Natural killer cell (primary cell): Measurements from ENCODE around the gene IGF1R. TPM values are rescaled to one million over a fixed set of nuclear protein-coding genes. Genes with fewer than 3 reads are reported as not detected.

ENCODE experiments used
- ATAC-seq, 3 donors: fragments of 150-1000 bp in 2 of 3; fragments of 200-7000 bp in 1 of 3; cut with Tn5 transposase; 1 replicate in 1 of 3; 2 replicates in 2 of 3; pipeline ENCODE4 v1.10.0; 2021; ENCODE audit warnings: mild to moderate bottlenecking in 2 of 3, moderate library complexity in 2 of 3
- DNase-seq, 2 donors: peaks; one replicate each; pipeline versions ENCODE4 v3.0.0 to v3.0.0-alpha.2; 2013 to 2021; ENCODE audit warnings: mixed read lengths in 1 of 2
- H3K27ac ChIP-seq: one replicate; pipeline ENCODE4 v1.5.1; 2013; ENCODE audit warnings: mild to moderate bottlenecking, low read length
- H3K27me3 ChIP-seq: one replicate; pipeline ENCODE4 v1.6.1; 2013; ENCODE audit warnings: low read length; ENCODE audit not compliant: control insufficient read depth, insufficient read depth
- H3K36me3 ChIP-seq: one replicate; pipeline ENCODE4 v1.6.1; 2013; ENCODE audit warnings: low read length; ENCODE audit not compliant: control insufficient read depth, insufficient read depth
- H3K4me1 ChIP-seq: one replicate; pipeline ENCODE4 v1.6.1; 2013; ENCODE audit warnings: low read length; ENCODE audit not compliant: control insufficient read depth, insufficient read depth
- H3K4me3 ChIP-seq: one replicate; pipeline ENCODE4 v1.5.1; 2013; ENCODE audit warnings: low read length
- H3K9me3 ChIP-seq: one replicate; pipeline ENCODE4 v1.6.1; 2013; ENCODE audit warnings: low read length; ENCODE audit not compliant: control insufficient read depth, insufficient read depth
- H3K27ac Mint-ChIP-seq, 2 donors: one replicate each; pipeline ENCODE4 v1.8.0; 2022; ENCODE audit warnings: mild to moderate bottlenecking in 2 of 2, mixed read lengths in 2 of 2, moderate library complexity in 1 of 2
- H3K27me3 Mint-ChIP-seq, 2 donors: one replicate each; pipeline ENCODE4 v1.8.0; 2022; ENCODE audit warnings: low read depth in 2 of 2, mixed read lengths in 2 of 2
- H3K36me3 Mint-ChIP-seq: one replicate; pipeline ENCODE4 v1.8.0; 2022; ENCODE audit warnings: mixed read lengths
- H3K4me1 Mint-ChIP-seq, 2 donors: one replicate each; pipeline ENCODE4 v1.8.0; 2022; ENCODE audit warnings: mixed read lengths in 2 of 2
- H3K4me3 Mint-ChIP-seq: one replicate; pipeline ENCODE4 v1.8.0; 2022; ENCODE audit warnings: mild to moderate bottlenecking, moderate library complexity, mixed read lengths
- H3K9me3 Mint-ChIP-seq, 2 donors: one replicate each; pipeline ENCODE4 v1.8.0; 2022; ENCODE audit warnings: mixed read lengths in 2 of 2
- CTCF ChIP-seq: fragments of 200-600 bp; IDR thresholded peaks from one replicate; pipeline ENCODE4 v1.8.0; 2022; ENCODE audit warnings: antibody characterized with exemption
- WGBS: methylation state at CpG from one replicate; pipeline ENCODE4 v1.1.7; 2013; ENCODE audit warnings: missing lambda C conversion rate; ENCODE audit not compliant: insufficient coverage; 5-methylcytosine and 5-hydroxymethylcytosine counted together
- intact Hi-C: fragments of 100-400 bp; cut with micrococcal nuclease; formaldehyde crosslinking; loops from one replicate; pipeline ENCODE4 v1.14.2; 2022
- total RNA-seq, 4 donors: library from RNA; stranded (reverse); fragments of 120-200 nt in 1 of 4; gene quantifications; one replicate each; pipeline versions ENCODE4 v1.2.3 to v1.2.4, GENCODE V29; 2013 to 2022

Gene IGF1R
- total RNA-seq, 3 donors from 2014 or later (not counting 1 experiment from before 2014, with no cell fraction given), result 47.3 to 50.7 (median 49.0) TPM

- H3K36me3 ChIP-seq, result no peaks in the 10 kb centered on the region
- no peak overlapping the region for H3K4me3 ChIP-seq
- TF ChIP-seq CTCF, result no peak
- intact Hi-C loops, result no loop called here
- no peaks in the 10 kb centered on the region for H3K9me3 ChIP-seq
- peaks cover 12% of the 10 kb centered on the region for H3K4me1 ChIP-seq
- Mint-ChIP-seq H3K27me3 (no peaks in the 10 kb centered on the region), H3K36me3 (no peaks in the 10 kb centered on the region), H3K4me3 (no peak overlapping the region), H3K4me1 (peaks cover 32 to 36% of the 10 kb centered on the region in 2 donors), H3K9me3 (no peaks in the 10 kb centered on the region), H3K27ac (no peak overlapping the region)
- H3K27ac ChIP-seq, result no peak overlapping the region
- no CpG with 5 or more reads among the region's 2 CpGs for WGBS
- no peak for DNase-seq
- ATAC-seq, result no peak
- no peaks in the 10 kb centered on the region for H3K27me3 ChIP-seq
Measured at GRCh38 chr15:98764291-98764690, 116.0 kb downstream of the IGF1R start.

GRCh38 chr15:98765610-98766009, 117.3 kb downstream of the IGF1R start:
- no peak overlapping the region for H3K4me3 ChIP-seq
- no peaks in the 10 kb centered on the region for H3K27me3 ChIP-seq
- Mint-ChIP-seq H3K4me3 (no peak overlapping the region), H3K36me3 (no peaks in the 10 kb centered on the region), H3K27me3 (no peaks in the 10 kb centered on the region), H3K27ac (no peak overlapping the region), H3K9me3 (no peaks in the 10 kb centered on the region), H3K4me1 (peaks cover 40 to 43% of the 10 kb centered on the region in 2 donors)
- H3K4me1 ChIP-seq, result peaks cover 12% of the 10 kb centered on the region
- DNase-seq (no peak), ATAC-seq (no peak)
- H3K9me3 ChIP-seq, result no peaks in the 10 kb centered on the region
- intact Hi-C loops, result no loop called here
- WGBS, result 96% methylated on average over 2 of the region's 2 CpGs
- H3K36me3 ChIP-seq, result no peaks in the 10 kb centered on the region
- H3K27ac ChIP-seq, result no peak overlapping the region
- TF ChIP-seq CTCF, result no peak

- no peak for TF ChIP-seq CTCF
- Histone ChIP-seq H3K27me3 (no peaks in the 10 kb centered on the region), H3K4me1 (peaks cover 3% of the 10 kb centered on the region), H3K4me3 (no peak overlapping the region), H3K9me3 (no peaks in the 10 kb centered on the region), H3K36me3 (no peaks in the 10 kb centered on the region), H3K27ac (no peak overlapping the region)
- no peak overlapping the region for H3K27ac Mint-ChIP-seq
- H3K9me3 Mint-ChIP-seq, result no peaks in the 10 kb centered on the region
- H3K4me1 Mint-ChIP-seq, result peaks cover 40 to 45% of the 10 kb centered on the region in 2 donors
- intact Hi-C loops, result no loop called here
- H3K4me3 Mint-ChIP-seq, result no peak overlapping the region
- WGBS, result 94% methylated on average over 4 of the region's 4 CpGs
- no peak for ATAC-seq
- no peaks in the 10 kb centered on the region for H3K27me3 Mint-ChIP-seq
- no peaks in the 10 kb centered on the region for H3K36me3 Mint-ChIP-seq
- DNase-seq, result no peak
Measured at GRCh38 chr15:98767692-98768091, 119.4 kb downstream of the IGF1R start.

GRCh38 chr15:98769867-98770266, 121.5 kb downstream of the IGF1R start:
- Mint-ChIP-seq H3K9me3 (no peaks in the 10 kb centered on the region), H3K27ac (no peak overlapping the region), H3K27me3 (no peaks in the 10 kb centered on the region), H3K36me3 (no peaks in the 10 kb centered on the region), H3K4me1 (peaks cover 32 to 33% of the 10 kb centered on the region in 2 donors), H3K4me3 (no peak overlapping the region)
- Histone ChIP-seq H3K36me3 (no peaks in the 10 kb centered on the region), H3K9me3 (no peaks in the 10 kb centered on the region), H3K4me1 (no peaks in the 10 kb centered on the region), H3K27me3 (no peaks in the 10 kb centered on the region), H3K4me3 (no peak overlapping the region), H3K27ac (no peak overlapping the region)
- intact Hi-C loops, result no loop called here
- no peak for TF ChIP-seq CTCF
- DNase-seq (no peak), ATAC-seq (no peak)
- 84% methylated on average over 6 of the region's 6 CpGs for WGBS
